GM19452 (cell line): ENCODE measurements around the gene MAPK8.

Source experiments
- ATAC-seq: cut with Tn5 transposase; IDR thresholded peaks from one replicate; pipeline ENCODE4 v1.9.1; 2021; ENCODE audit not compliant: unreplicated experiment

MAPK8 gene

GRCh38 chr10:48459270-48460150 is 153.0 kb downstream of the MAPK8 start:
- no peak for ATAC-seq

DNA sequence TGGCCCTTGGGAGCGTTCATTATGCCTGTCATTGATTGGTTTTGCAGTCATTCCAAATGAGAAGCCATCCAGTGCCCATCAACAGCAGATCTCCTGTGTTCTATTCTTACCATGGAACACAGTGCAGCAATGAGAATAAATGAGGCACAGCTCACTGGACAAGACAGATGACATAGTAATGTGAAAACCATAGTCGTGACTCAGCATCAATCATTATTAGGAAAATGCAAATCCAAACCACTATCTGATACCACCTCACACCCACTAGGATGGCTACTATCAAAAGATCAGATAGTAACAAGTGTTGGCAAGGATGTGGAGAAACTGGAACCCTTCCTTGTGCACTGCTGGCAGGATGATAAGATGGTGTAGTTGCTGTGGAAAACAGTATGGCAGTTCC is 153.7 kb downstream of the MAPK8 start:
- no peak for ATAC-seq

DNA sequence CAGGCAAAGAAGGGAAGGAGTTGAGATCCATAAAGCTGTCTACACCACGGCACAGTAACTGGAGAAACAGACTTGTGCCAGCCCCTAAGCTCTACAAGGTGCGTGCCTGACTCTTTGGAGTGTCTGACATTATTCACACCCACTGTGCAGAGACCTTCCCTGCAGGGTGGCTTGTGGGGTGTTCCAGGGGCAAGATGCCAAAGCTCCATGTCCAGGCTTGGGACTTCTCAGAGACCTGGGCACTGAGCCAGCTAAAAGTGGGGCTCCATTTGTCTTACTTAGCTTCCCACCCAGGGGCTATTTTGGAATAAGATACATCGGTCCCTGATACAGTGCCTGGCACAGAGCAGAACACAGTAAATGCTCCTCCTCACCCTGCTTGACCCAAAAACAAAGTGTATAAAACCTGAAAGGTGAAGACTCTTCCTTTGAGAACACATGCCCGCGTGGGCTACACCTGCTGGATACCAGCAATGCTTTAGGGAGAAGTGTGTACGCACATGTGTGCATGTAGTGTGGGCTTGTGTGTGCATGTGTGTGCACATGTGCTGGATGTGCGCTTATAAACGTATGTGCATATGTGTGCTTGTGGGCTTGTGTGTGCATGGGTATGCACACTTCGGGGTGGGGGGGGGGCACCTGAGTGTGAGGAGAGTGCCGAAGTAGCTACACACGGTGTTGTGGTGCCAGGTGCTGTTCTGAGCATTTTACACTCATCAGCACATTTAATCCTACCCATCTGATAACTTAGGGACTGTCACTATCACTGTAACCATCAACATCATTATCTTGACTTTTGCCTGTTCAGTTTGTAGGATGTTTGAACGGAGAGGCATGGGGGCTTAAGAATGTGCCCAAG is 155.4 kb downstream of the MAPK8 start:
- ATAC-seq = no peak

DNA sequence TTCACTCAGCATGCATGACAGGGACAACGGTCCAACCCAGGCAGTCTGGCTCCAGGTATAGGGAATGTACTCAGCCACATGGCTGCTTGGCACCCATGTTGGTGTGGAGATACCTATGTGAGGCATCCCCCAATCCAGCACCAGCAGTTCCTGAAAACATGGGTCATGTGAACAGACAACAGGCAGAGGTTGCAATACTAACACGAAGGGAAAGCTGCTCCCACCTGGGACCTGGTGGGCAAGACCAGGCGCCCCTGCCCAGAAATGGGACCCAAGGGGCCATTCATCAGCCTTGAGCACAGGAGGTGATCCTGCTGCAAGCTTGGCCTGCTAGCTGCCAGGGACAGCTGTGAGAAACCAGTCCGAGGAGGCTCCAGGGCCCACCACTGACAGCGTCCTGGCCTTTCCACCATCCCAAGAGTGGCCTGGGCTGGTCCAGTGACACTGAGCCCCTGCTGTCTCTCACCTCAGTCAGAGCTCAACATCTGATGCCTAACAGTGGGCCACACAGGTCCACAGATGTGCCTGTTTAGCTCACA is 156.1 kb downstream of the MAPK8 start:
- ATAC-seq = no peak

- no peak for ATAC-seq
Observed at GRCh38 chr10:48463318-48464003, 157.0 kb downstream of the MAPK8 start.

DNA sequence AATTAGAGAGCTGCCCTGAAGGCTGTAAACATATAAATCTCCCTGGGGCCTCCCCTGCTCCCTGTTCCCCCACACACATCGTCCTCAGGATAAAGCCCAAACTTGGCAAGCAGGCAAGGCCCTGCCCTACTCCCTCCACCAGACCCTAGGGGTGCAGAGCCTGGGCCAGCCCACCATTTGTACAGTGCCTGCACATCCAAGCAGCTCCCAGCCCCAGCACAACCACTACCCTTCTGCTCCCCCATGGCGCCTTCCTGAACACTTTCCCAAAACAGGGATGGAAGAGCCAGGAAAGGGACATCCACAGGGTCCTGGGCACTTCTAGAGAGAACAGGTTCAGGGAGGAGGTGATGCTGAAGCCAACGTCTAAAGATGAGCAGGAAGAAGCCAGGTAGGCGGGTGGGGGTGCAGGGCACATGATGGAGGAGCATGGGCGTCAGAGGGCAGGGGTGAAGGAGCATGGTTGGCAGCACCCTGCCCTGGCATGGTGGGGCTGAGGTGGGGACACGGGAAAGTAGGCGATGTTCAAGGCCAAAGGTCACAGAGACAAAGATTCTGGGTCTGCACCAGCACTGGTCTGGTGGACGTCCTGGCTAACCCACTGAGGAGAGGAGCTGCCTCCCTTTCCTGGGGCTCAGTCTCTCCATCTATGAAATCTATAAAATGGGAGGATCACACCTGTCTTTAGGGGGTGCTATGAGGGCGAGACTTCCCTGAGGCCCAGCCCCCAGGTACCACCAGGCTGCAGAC is 157.8 kb downstream of the MAPK8 start:
- ATAC-seq = no peak

DNA sequence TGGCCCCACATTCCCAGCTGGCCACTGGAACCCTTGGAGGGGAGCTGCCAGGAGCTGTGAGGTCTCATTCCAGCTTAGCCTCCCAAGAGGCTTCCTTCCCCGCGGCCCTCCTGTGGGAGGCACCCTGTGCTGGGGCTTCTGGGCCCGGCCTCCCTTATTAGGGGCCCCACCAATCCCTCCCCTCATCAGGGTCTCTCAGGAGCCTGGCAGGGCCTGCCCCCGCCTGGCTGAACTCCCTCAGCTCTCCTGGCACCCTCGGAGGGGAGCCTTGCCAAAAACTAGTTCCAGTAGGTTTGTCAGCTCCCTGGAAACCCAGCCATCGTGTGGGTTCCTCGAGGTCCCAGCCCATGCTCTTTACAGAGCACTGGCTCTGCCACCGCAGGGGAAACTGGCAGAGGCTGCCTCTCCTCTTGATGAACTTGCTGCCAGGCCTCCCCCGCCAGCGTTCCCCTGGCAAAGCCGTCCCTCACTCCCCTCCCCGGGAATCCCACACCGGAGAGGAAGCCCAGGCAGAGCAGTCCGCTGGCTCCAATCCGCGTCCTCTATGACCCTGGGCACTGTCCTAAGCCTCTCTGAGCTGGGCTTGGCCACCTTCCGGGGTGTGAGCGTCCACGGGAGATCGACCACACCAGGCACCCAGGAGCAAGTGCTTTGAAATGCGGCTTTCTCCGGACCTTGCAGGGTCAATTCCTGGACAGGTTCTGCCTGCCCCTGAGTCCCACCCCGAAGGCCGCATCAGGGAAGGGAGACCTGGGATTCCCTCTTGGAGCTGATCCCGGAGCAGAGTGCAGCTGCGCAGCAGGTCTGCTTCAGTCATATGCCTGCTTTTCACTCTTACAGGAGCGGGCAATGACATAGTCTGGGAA is 158.6 kb downstream of the MAPK8 start:
- ATAC-seq = no peak

DNA sequence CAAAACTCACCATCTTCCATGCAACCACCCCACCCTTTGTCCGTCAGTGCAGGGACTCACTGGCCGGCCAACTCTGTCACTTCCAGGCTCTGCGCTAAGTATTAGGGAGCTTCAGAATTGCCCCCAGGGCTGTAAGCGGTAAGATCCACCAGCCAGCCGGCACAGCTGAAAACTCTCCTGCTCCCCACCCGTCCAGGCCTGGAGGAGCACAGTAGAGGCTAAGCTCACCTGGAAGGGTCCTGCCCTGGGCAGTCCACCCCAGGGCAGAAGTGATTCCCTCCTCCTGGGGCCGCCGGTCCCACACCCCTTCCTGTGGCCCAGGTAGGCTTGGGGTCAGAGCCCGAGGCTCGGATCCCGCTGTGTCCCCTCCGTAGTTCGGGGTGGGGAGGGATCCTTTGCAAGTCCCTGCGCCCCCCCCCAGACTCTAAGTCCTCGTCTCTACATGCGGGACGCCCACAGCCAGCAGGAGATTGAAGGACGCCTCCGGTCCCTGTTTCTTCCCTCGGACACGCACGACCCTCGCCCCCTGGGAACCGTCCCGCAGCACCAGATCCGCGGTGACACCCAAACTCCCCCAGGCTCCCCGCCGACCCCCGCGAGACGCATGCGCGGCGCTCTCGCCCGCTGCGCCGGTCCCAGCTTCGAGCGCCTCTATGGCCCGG is 159.5 kb downstream of the MAPK8 start:
- ATAC-seq = no peak

- no peak for ATAC-seq
Observed at GRCh38 chr10:48466611-48467240, 160.2 kb downstream of the MAPK8 start.

GRCh38 chr10:48467669-48468068 is 161.2 kb downstream of the MAPK8 start:
- no peak for ATAC-seq

GRCh38 chr10:48468130-48468790 is 161.8 kb downstream of the MAPK8 start:
- ATAC-seq = no peak

DNA sequence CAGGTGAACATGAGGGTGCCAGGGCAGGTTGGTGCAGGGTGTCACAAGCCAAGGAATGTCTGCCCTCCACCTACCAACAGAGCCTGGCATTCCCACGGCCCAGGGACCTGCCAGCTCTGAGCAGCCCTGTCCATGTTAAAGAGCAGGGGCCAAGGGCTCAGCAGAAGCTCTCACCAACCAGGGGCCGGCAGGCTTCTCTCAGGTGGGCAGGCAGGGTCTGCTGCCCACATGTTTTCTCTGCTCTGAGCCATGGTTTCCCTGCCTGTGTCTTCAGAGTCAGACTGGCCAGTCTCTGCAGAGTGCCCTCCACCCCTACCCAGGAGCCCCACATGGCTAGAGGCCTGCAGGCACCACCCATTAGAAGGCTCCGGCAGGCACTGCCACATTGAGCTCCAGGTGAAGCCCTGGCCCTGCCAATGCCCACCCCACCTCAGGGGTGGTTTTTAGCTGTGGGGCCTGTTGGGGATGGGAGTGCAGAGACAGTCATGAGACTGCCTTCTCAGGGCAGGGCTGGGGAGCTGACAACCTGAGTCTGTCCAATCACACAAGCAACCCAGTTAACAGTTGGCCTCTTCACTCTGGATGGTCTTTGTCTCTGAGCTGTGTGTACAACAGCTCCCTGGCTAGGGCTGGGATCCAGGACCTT is 162.5 kb downstream of the MAPK8 start:
- no peak for ATAC-seq

- ATAC-seq = no peak
Observed at GRCh38 chr10:48469516-48470020, 163.1 kb downstream of the MAPK8 start.

GRCh38 chr10:48470115-48470892 is 163.8 kb downstream of the MAPK8 start:
- ATAC-seq = no peak

DNA sequence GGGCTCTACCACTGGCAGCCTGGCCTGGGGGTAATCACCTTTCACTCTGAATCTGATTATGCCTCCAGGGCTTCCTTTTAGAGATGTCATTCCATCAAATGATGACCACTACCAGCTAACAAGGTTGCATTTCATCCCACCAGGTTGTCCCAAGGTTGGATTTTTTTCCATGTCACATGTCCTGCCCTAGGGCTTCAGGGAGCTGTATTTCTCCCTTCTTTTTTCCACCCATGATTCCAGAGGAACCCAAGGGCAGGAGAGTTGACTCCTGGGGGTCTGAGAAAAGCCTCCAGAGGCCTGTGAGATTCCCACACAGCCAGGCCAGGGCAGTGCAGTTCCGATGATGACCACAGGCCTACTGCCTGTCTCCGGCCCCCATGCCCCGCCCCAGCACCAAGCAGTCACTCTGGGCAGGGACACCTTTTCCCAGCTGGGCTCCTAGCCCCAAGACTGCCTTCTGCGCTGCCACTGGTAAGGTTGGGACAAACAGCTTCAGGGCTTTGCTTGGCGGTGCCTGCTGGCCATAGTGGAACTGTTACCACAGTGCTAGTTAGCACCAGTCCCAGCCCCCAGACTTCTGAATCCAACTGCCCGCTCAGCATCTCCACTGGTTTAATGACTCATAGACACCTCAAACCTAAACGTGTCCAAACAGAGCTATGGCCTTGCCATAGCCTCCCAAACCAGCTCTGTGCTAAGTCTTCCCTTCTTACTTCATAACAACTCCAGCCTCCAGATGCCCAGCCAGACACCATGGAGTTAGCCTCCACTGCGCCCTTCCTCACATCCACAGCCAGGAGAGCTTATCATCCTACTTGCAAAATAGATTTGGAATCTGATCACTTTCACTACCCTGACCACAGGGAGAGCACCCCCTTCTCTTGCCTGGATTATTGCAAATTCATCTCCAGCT is 164.7 kb downstream of the MAPK8 start:
- ATAC-seq = no peak
